Suprapubic skin (tissue), 3 donors: ENCODE measurements around the gene TEKT5.

Source experiments
- EP300 ChIP-seq: sonication (generic); formaldehyde crosslinking; IDR thresholded peaks from one replicate; pipeline ENCODE4 v1.6.1; 2017; ENCODE audit warnings: antibody characterized with exemption
- POLR2A ChIP-seq, 2 donors: fragments of 450-650 bp; IDR thresholded peaks; one replicate each; pipeline ENCODE4 v1.6.1; 2017; ENCODE audit warnings: antibody characterized with exemption in 2 of 2, mild to moderate bottlenecking in 2 of 2, moderate library complexity in 2 of 2
- TF ChIP-seq, protein P1 (sequence below), 2 donors: fragments of 200-600 bp in 1 of 2; fragments of 450-650 bp in 1 of 2; sonication (generic) in 1 of 2; IDR thresholded peaks; one replicate each; pipeline ENCODE4 v1.5.1; 2016 to 2019; ENCODE audit warnings: antibody characterized with exemption in 2 of 2, mild to moderate bottlenecking in 1 of 2, moderate library complexity in 1 of 2

- no peak for TF ChIP-seq EP300
- TF ChIP-seq, protein P1, sequence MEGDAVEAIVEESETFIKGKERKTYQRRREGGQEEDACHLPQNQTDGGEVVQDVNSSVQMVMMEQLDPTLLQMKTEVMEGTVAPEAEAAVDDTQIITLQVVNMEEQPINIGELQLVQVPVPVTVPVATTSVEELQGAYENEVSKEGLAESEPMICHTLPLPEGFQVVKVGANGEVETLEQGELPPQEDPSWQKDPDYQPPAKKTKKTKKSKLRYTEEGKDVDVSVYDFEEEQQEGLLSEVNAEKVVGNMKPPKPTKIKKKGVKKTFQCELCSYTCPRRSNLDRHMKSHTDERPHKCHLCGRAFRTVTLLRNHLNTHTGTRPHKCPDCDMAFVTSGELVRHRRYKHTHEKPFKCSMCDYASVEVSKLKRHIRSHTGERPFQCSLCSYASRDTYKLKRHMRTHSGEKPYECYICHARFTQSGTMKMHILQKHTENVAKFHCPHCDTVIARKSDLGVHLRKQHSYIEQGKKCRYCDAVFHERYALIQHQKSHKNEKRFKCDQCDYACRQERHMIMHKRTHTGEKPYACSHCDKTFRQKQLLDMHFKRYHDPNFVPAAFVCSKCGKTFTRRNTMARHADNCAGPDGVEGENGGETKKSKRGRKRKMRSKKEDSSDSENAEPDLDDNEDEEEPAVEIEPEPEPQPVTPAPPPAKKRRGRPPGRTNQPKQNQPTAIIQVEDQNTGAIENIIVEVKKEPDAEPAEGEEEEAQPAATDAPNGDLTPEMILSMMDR (IDR thresholded peaks at IDR 0.05): no peak
- TF ChIP-seq POLR2A (IDR thresholded peaks at IDR 0.05): no peak
These were observed 6.0 kb downstream of the TEKT5 start for GRCh38 chr16:10688726-10689125.
